GM19372 (cell line): Measurements from ENCODE around the gene ARL6IP6.
"Not testable (repeated sequence)": the region's sequence is repeated elsewhere in the genome, so short reads cannot be mapped to it uniquely, and the experiment has no call there.

ENCODE experiments used
- ATAC-seq: cut with Tn5 transposase; IDR thresholded peaks from one replicate; pipeline ENCODE4 v1.9.1; 2021; ENCODE audit warnings: mild to moderate bottlenecking, low read depth, moderate library complexity; ENCODE audit not compliant: unreplicated experiment

ARL6IP6 gene

DNA sequence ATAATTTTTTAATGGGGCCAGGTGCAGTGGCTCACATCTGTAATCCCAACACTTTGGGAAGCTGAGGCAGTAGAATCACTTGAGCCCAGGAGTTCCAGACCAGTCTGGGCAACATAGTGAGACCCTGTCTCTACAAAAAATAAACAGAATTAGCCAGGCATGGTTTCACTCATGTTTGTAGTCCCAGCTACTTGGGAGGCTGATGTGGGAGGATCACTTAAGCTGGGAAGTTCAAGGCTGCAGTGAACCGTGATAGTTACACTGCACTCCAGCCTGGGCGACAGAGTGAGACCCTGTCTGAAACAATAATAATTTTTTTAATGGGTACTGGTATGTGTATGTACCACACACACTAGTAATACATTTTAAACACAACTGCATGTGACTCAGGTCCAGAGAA lies 2.4 kb downstream of the ARL6IP6 start:
- no peak for ATAC-seq

DNA sequence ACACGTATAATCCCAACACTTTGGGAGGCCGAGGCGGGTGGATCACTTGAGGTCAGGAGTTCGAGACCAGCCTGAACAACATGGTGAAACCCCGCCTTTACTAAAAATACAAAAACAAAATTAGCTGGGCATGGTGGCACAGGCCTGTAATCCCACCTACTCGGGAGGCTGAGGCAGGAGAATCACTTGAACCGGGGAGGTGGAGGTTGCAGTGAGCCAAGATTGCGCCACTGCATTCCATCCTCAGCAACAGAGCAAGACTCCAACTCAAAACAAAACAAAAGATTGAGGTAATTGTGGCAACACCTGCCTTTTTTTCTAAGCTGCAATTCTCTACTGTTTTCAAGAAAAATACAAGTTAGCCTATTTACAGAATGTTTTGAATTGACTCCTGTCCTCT lies 4.2 kb downstream of the ARL6IP6 start:
- not testable (repeated sequence) for ATAC-seq

DNA sequence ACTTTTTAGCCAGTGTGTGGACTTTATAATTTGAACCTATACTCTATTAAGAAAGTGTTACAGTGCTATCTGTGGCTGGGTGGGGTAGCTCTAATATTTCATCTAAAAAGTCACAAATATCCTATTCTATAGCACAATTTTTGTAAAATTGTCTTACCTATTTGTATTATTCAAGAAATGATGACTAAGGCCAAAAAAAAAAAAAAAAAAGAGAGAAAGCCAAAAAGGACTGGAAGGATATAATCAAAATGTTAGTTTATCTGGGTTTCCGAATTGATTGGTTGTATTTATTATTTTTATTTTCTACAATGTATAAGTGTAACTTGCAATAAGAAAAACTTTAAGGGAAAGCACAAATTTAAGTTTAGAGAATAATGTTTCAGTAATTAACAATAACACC lies 5.5 kb downstream of the ARL6IP6 start:
- no peak for ATAC-seq

DNA sequence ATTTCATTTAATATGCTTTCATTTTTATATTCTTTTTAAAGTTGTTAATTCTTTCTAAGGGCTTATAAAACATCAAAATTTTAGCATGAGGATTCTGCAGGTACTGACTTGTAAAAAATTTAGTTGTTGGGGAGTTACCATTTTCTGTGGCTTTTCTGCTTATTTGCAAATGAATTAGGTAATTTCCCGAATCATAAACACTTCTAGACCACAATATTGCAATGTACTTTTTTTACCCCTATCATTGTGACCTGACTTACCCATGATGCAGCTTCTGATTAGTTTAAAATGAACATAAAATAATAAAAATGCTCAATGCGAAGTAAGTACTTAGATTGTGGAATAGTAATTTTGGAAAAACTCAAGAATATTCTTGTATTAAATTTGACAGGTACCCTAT lies 11.4 kb downstream of the ARL6IP6 start:
- no peak for ATAC-seq

DNA sequence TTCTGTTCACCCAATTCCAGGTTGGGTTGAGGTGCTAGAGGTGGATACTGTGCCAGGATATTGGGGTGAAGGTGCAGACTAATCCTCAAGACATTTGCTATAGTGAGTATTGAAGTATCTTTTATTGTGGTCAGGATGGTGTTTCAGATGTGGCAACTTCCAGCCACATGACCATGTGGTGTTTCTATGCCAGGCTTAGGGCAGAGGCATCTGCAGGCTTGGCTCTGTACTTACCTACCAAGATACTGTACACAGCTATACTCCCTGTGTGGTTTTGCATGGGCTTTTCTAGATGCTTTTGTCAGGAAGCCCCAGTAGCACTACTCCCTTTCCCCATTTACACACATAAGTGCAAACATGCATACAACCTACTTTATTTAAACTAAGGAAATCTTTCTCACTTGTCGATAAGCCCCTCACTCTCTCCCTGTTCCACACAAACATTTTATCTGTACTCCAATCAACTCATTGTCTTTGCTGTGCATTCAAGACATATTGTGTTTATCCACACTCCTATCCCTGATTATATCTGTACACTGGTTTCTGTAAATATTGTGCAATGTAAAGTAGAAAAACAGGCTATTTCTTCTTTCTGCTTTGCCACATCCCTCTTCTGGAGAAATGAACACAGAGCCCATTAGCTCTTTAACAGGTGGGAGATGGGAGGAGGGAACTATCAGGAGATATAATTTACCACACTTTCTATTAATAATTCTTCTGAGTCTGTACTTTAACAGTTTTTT lies 12.3 kb downstream of the ARL6IP6 start:
- peak; percentile 68 for ATAC-seq

DNA sequence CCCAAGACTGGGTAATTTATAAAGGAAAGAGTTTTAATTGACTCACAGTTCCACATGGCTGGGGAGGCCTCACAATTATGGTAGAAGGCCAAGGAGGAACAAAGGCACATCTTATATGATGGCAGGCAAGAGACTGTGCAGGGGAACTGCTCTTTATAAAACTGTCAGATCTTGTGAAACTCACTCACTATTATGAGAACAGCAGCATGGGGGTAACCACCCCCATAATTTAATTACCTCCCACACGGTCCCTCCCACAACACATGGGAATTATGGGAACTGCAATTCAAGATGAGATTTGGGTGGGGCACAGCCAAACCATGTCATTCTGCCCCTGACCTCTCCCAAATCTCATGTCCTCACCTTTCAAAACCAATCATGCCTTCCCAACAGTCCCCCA lies 19.1 kb downstream of the ARL6IP6 start:
- not testable (repeated sequence) for ATAC-seq

DNA sequence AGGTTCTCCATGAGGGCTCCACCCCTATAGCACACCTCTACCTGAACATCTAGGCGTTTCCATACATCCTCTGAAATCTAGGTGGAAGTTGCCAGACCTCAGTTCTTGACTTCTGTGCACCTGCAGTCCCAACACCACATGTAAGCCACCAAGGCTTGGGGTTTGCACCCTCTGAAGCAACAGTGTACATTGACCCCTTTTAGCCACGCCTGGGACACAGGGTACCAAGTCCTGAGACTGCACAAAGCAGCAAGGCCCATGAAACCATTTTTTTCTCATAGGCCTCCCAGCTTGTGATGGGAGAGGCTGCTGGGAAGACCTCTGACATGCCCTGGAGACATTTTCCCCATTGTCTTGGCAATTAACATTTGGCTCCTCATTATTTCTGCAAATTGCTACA lies 20.0 kb downstream of the ARL6IP6 start:
- no peak for ATAC-seq

DNA sequence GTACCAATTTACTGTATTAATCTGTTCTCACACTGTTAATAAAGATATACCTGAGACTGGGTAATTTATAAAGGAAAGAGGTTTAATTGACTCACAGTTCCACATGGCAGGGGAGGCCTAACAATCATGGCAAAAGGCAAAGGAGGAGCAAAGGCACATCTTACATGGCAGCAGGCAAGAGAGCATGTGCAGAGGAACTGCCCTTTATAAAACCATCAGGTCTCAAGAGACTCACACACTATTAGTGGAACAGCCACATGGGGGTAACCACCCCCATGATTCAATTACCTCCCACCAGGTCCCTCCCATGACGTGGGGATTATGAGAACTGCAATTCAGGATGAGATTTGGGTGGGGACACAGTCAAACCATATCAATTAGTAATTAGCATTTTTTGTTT lies 21.3 kb downstream of the ARL6IP6 start:
- ATAC-seq, result not testable (repeated sequence)

DNA sequence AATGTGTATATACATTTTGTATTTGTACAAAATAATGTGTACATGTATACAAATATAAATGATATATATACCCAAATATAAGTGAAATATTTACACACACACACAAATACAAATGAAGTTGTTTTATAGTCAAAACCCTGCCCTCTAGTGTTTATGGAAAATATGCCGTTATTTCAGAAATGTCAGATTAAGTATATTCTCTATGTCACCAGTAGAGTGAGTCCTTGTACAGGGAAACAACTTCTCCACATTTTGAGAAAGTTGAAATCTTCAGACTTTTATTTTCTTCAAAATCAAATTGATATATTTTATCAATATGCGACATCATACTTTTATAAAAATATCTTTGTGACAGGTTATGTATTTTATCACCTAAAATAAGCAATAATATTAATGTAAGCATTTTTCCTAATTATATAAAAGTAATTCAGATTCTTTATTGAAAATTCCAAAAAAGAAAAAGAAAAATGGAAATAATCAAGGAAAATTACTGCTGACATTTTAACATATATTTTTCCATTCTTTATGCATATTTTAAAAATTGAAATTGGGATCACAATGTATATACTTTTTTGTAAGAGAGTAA lies 22.4 kb downstream of the ARL6IP6 start:
- peak; percentile 88 for ATAC-seq

DNA sequence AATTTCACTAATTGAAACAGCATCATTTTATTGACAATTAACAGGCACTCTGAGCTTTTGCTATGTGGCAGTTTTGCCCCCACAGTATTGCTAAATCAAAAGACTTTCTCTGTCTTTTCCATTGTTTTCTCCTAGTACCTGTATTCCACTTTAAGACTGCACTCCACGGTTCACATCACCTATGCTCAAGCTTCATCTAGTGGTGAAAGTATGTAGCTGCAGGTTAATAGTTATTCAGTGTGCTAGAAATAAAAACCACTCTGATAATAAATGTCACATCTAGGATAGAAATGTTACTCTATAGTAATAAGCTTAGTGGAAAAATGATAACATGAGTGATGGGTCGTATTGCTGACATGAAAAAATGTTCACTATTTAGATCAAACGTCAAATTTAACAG lies 24.6 kb downstream of the ARL6IP6 start:
- ATAC-seq, result peak; percentile 57

DNA sequence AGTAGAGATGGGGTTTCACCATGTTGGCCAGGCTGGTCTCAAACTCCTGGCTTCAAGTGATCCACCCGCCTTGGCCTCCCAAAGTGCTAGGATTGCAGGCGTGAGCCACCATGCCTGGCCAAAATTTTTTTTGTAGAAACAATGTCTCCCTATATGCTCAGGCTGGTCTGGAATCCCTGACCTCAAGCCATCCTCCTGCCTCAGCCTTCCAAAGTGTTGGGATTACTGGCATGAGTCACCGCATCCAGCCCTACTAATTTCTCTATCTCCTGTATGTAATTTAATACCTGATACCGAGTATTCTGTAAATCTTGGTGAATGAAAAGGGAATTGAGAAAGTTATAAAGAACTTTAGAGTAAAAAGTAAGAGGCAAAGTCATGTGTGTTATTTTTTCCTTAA lies 29.3 kb downstream of the ARL6IP6 start:
- not testable (repeated sequence) for ATAC-seq

DNA sequence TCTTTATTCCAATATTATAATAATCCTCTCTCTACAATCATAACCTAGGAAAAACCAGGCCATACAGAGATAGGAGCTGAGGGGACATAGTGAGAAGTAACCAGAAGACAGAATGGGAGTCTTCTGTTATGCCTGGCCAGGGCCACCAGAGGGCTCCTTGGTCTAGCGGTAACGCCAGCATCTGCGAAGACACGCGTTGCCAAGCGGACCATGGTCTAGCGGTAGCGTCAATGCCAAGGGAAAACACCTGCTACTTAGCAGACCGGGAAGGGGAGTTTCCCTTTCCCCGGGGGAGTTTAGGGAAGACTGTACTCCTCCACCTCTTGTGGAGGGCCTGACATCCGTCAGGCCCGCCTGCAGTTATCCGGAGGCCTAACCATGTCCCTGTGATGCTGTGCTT lies 36.6 kb downstream of the ARL6IP6 start:
- ATAC-seq, result no peak

DNA sequence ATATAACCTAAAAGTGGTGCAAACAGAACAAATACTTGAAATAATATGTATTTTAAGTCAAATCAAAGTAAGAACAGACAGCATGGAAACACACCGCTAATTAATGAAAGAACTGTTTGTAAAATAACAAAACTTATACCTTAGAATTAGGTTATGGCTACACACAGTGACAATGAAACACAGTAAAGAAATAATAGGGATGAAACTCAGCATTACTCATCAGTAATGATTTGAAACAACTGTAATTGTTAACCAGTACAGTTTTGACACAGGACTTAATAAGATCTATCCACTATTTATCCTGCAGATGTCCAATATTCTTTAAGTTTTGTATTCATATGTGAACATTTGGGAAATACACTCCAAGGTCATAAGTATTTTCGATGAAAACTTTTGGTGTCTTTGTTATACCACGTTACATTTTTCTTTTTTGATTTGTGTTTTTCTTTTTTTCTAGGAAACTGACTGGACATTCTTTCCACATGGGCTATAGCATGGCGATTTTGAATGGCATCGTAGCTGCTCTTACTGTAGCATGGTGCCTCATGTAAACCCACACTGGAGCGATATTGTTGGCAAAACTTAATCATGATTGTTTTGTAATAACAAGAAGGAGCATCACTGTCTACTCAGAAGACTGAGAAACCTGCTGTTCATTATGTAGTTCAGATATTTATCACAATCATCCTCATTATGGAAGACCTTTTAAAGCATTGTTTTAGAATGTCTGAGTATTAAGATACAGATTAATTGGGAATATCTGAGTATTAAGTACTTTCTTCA lies 41.1 kb downstream of the ARL6IP6 start:
- ATAC-seq, result no peak

DNA sequence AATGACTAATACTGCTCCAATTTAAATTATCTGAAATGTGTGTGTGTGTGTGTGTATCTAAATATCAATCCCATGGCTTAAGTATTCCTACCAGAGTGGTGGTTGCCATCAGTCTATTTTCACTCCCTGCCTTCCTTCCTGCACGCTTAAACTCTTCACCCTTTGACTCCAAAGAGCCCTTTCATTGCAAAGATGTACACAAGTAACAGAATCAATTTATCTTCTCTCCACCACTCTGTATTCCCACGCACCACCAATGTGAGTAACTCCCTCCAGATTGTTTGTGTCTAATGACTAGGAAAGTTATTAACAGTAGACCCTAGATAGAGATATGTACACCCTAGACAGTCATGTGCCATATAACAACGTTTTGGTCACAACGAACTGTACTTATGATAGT lies 42.8 kb downstream of the ARL6IP6 start:
- no peak for ATAC-seq

DNA sequence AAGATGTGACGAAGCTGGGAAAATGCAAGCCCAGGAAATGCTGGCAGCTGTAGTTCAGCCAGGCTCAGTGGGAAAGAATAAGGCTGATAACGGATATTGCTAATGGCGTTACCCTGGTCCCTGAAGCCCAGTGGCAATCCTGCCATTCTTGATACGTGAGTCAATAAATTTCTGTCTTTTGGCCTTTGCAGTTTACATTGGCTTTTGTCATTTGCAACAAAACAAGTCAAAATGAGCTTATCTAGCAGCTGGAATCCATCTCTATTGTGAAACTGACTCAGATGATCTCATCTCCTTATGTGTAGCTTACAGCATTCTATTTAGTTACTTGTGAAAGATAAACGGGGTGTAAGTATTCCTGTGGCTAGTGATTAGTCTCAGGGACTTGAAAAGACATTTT lies 43.8 kb downstream of the ARL6IP6 start:
- no peak for ATAC-seq

DNA sequence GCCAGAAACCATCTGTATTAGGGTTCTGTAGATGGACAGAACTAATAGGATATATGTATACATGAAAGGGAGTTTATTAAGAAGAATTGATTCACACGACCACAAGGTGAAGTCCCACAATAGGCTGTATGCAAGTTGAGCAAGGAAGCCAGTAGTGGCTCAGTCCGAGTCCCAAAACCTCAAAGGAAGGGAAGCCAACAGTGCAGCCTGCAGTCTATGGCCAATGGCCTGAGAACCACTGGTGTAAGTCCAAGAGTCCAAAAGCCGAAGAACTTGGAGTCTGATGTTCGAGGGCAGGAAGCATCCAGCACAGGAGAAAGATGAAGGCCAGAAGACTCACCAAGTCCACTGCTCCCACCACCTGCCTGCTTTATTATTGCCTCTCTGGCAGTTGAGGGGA lies 44.8 kb downstream of the ARL6IP6 start:
- ATAC-seq, result not testable (repeated sequence)

DNA sequence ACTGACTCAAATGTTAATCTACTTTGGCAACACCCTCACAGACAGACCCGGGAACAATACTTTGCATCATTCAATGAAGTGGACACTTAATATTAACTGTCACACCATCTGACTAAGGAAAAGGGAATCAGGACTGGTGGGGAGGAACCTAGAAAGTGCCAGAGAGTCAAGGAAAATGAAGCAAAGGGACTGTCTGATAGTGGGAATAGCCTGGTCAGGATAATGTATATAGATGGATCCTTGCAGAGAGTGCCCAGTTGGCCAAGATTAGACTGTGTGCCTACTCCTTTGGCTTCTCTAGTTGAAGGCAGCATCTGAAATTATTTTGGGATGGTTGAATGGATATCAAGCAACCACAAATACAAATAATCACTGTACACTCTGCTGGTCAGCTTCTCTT lies 45.2 kb downstream of the ARL6IP6 start:
- no peak for ATAC-seq

DNA sequence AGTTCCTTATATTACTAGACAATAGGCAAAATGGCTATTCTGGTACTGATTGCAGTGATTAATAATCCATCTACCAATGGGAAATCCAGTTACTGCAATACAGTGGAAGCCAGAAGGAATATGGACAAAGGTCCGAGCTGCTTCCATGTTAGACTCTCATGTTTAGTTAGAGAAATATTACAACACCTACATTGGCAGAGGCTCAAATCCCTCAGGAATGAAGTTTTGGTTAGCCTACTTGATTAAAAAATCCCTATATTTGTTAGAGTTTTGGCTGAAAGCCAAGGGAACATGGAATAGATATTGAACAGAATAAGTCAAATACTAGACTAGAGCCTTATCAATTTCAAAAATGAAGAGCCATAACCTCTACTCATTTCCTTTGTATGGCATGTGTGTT lies 48.5 kb downstream of the ARL6IP6 start:
- ATAC-seq, result no peak

DNA sequence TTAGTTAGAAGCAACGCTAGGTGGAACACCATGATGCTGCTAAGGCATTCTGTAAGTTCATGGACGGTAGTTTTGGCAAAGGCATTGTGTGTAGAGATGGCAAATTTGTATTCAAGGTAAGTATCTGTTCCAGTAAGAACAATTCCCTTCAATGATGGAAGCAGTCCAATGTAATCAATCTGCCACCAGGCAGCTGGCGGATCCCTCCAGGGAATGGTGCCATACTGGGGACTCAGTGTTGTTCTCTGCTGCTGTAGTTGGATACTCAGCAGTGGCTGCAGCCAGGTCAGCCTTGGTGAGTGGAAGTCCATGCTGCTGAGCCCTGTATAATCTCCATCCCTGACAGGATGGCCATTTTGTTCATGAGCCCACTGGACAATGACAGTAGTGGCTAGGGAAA lies 62.8 kb downstream of the ARL6IP6 start:
- ATAC-seq, result no peak

DNA sequence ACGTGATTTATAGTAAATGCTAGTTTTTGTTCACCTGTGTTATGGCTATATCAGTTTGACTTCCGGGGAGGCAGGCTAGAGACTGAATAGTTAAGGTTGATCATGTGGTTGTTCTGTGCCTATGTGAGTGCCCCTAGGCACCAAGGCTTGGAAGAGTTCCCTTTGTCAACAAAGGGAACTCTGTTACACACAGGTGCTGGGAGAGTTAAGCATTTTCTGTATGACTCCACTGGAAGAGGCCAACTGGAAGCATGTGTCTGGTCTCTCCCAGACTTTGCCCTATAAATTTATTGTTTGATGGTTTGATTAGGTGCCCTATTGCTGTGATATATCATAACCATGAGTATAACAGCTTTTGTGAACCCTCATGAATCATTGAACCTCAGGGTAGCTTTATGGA lies 63.8 kb downstream of the ARL6IP6 start:
- ATAC-seq, result no peak

DNA sequence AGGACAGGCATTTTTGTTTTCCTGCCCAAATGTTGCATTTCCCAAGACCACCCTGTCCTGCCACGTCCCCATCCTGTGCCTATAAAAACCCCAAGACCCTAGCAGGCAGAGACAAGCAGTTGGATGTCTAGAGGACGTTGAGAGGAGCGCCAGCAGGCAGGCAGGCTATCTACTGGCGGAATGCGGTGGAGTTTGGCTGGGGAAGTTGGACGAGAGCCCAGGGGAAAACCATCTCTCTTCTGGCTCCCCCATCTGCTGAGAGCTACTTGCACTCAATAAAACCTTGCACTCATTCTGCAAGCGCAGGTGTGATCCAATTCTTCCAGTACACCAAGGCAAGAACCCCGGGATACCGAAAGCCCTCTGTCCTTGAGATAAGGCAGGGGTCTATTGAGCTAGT lies 72.5 kb downstream of the ARL6IP6 start:
- no peak for ATAC-seq

DNA sequence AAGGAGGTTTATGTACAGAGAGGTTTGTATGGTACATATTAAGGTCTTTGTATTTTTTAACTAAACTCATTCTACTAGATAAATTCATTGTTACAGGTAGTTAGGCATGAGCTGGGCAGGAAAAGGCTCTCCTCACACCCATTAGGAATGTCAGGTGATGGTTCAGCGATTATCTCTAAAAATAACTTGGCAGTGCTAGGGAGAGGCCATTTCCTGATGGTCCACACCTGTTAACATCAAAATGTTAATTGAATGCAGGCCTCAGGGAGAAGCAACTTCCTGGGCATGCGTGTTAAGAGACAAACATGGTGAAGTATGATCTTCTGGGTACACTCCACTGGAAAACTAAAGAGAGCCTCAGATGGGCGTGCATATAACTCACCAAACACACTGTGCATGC lies 73.6 kb downstream of the ARL6IP6 start:
- no peak for ATAC-seq
